ENCODE results near the gene FXYD3. TPM values are rescaled to one million over a fixed set of nuclear protein-coding genes. Genes with fewer than 3 reads are reported as not detected.

The FXYD3 gene
- total and polyA plus RNA-seq, 2 donors (not counting 1 experiment from before 2014, with no cell fraction given): not detected

- no peaks in the 10 kb centered on the region for H3K36me3 ChIP-seq (ENCODE audit: control insufficient read depth, insufficient read depth, low read length)
- H3K4me2 ChIP-seq (ENCODE audit: extremely low read depth, insufficient read depth, low read length): peak within 1 kb of the TSS; percentile 51
Measured at GRCh38 chr19:35138305-35138892, 22.8 kb downstream of the FXYD3 start, which contains the start of gene FXYD1. TSS of gene FXYD1 (plus strand) at chr19:35138824. CDS start at chr19:35140080, 1,256 bp downstream.

GRCh38 chr19:35140207-35140961 is 24.8 kb downstream of the FXYD3 start:
- H4K20me1 ChIP-seq (ENCODE audit: control insufficient read depth, extremely low read depth, insufficient read depth, low read length): no peaks in the 10 kb centered on the region
- H2AFZ ChIP-seq (ENCODE audit: low read length): no peak overlapping the region
- H3K4me1 ChIP-seq (ENCODE audit: control insufficient read depth, extremely low read depth, insufficient read depth, low read length): peaks cover 28% of the 10 kb centered on the region
- TF ChIP-seq EZH2 (IDR thresholded peaks at IDR 0.05; ENCODE audit: low read length, missing control alignments) (no peak), CTCF (conservative IDR thresholded peaks at IDR 0.05 in 1 of 2, IDR thresholded peaks at IDR 0.05 in 1 of 2; ENCODE audit: low read depth in 1 of 2, low read length in 2 of 2) (no peak)
- H3K79me2 ChIP-seq (ENCODE audit: control insufficient read depth, insufficient read depth, low read length): no peaks in the 10 kb centered on the region
- H3K36me3 ChIP-seq (ENCODE audit: control insufficient read depth, insufficient read depth, low read length): no peaks in the 10 kb centered on the region
- H3K9me3 ChIP-seq (ENCODE audit: control insufficient read depth, insufficient read depth, low read depth, low read length): no peaks in the 10 kb centered on the region
- no peak overlapping the region for H3K9ac ChIP-seq (ENCODE audit: insufficient read depth, low read length)
- H3K4me3 ChIP-seq (replicated peaks in 1 of 4; ENCODE audit: control extremely low read depth in 1 of 4, insufficient read depth in 1 of 4, low read depth in 3 of 4, low read length in 4 of 4): peak overlapping the region in 1 of 4 experiments; percentile 48
- H3K27me3 ChIP-seq (ENCODE audit: control insufficient read depth, insufficient read depth, low read length): peaks cover 3% of the 10 kb centered on the region
- H3K27ac ChIP-seq (ENCODE audit: insufficient read depth, low read length): no peak overlapping the region
- peak overlapping the region; percentile 69 for H3K4me2 ChIP-seq (ENCODE audit: extremely low read depth, insufficient read depth, low read length)
- no peak for DNase-seq (ENCODE audit: low read depth in 2 of 2)

More at GRCh38 chr19:35138305-35138892, 22.8 kb downstream of the FXYD3 start, which contains the start of gene FXYD1:
- Histone ChIP-seq H2AFZ (ENCODE audit: low read length) (peak within 1 kb of the TSS; percentile 77), H3K79me2 (ENCODE audit: control insufficient read depth, insufficient read depth, low read length) (no peaks in the 10 kb centered on the region), H3K9me3 (ENCODE audit: control insufficient read depth, insufficient read depth, low read depth, low read length) (no peaks in the 10 kb centered on the region), H4K20me1 (ENCODE audit: control insufficient read depth, extremely low read depth, insufficient read depth, low read length) (no peaks in the 10 kb centered on the region), H3K27me3 (ENCODE audit: control insufficient read depth, insufficient read depth, low read length) (peaks cover 5% of the 10 kb centered on the region), H3K4me1 (ENCODE audit: control insufficient read depth, extremely low read depth, insufficient read depth, low read length) (peaks cover 30% of the 10 kb centered on the region), H3K9ac (ENCODE audit: insufficient read depth, low read length) (peak within 1 kb of the TSS; percentile 34), H3K27ac (ENCODE audit: insufficient read depth, low read length) (peak within 1 kb of the TSS; percentile 43), H3K4me3 (replicated peaks in 1 of 4; ENCODE audit: control extremely low read depth in 1 of 4, insufficient read depth in 1 of 4, low read depth in 3 of 4, low read length in 4 of 4) (peak within 1 kb of the TSS in 2 of 4 experiments; percentile 3 to 48)
- no peak for TF ChIP-seq CTCF (conservative IDR thresholded peaks at IDR 0.05 in 1 of 2, IDR thresholded peaks at IDR 0.05 in 1 of 2; ENCODE audit: low read depth in 1 of 2, low read length in 2 of 2)
- no peak for TF ChIP-seq EZH2 (IDR thresholded peaks at IDR 0.05; ENCODE audit: low read length, missing control alignments)
- DNase-seq (ENCODE audit: low read depth in 2 of 2): peak in 1 of 2 donors; percentile 55
